ENCODE data around the gene LTBP3. TPM values are rescaled to one million over a fixed set of nuclear protein-coding genes. Genes with fewer than 3 reads are reported as not detected.

Gene LTBP3
- polyA plus RNA-seq, 1 experiment: 77.7 TPM

DNA sequence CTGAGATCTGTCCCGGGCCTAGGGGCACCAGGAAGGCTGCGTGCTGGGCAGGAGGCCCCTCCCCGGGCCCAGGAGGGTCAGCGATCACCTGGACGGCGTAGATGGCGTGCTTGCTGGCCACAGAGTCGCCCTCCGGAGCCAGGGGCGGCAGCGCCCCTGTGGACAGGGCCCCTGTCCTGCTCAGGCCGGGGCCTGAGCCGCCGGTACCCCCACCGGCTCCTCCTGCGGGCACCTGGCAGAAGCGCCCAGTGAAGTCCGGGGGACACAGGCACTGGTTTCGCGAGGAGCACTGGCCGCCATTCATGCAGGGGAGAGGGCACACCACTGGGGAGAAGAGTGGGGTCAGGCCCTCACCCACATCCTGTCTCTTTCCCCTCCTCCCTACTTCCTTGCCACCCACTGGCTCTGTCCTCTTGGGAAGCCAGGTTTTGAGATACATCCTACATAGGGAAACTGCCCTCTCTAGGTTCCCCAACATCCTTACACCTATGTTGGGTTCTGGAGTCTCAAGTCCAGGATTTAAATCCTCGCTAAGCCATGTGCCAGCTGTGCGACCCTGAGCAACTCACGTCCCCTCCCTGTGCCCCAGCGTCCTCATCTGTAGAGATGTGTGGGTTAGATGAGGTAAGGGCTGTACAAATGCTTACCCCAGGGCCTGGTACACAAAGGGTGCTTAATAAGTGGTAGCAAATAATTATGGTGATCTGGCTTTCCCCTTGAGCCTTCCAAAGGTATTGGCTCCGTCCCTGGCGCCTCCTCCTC is 3.9 kb downstream of the LTBP3 start:
- Histone ChIP-seq H3K36me3 (ENCODE audit: control insufficient read depth, insufficient read depth, low read length) (peaks cover 30% of the 10 kb centered on the region), H3K27me3 (ENCODE audit: control insufficient read depth, insufficient read depth, low read length) (no peaks in the 10 kb centered on the region), H3K4me3 (ENCODE audit: low read depth, low read length) (no peak overlapping the region)
- no peak for TF ChIP-seq CTCF (IDR thresholded peaks at IDR 0.05; ENCODE audit: insufficient read depth, low read depth, low read length)
- CTCF ChIA-PET: interaction anchor here (1.0 to 3.4 kb wide), 3 partner anchors 13 to 19 kb away, joined by 6 to 26 read pairs (median 25); partner anchors contain the start of gene FAM89B
- DNase-seq (ENCODE audit: low read depth): no peak
- POLR2A ChIA-PET: no interaction called here

DNA sequence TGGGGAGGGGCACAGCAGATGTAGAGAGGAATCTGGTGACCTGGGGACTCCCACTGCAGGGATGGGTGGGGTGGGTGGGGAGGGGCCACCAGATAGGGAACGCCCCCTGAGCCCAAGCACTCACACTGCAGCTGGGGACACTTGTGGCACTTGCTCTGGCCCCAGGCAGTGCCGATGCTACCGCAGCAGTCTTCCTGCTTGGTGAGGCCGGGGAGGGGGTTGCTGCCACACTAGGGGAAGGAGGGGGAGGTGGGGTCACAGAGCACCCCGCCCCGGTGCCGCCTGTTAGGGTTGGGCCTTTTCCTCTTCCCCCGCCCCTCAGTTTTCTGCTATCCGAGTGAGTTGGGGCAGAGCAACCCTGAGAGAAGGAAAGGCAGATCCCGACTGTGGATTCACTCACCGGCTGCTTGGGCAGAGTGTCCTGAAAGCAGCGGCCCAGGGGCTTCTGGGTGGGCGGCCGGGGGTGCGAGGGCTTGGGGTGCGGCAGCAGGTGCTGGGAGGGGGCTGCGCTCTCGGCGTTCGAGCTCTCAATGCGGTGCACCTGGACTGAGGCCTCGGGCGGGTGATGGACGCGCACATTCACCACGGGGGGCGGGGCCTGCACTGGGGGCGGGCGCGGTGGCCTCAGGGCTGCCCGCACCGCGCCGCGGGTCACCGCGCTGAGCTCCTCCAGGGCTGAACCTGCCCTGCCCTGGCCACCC is 4.7 kb downstream of the LTBP3 start:
- no peak for DNase-seq (ENCODE audit: low read depth)
- POLR2A ChIA-PET: no interaction called here
- CTCF ChIA-PET: interaction anchor here (0.5 to 3.4 kb wide), 2 partner anchors 12 to 173 kb away, joined by 3 to 25 read pairs; no protein-coding TSS in a partner anchor

GRCh38 chr11:65552388-65552951 is 5.7 kb downstream of the LTBP3 start:
- CTCF ChIA-PET: interaction anchor here (0.7 to 3.4 kb wide), 4 partner anchors 11 to 33 kb away, joined by 3 to 25 read pairs (median 4); partner anchors contain the start of gene ZNRD2
- no peaks in the 10 kb centered on the region for H3K27me3 ChIP-seq (ENCODE audit: control insufficient read depth, insufficient read depth, low read length)
- no peak for TF ChIP-seq CTCF (IDR thresholded peaks at IDR 0.05; ENCODE audit: insufficient read depth, low read depth, low read length)
- POLR2A ChIA-PET: no interaction called here
- no peak for DNase-seq (ENCODE audit: low read depth)
- peaks cover 43% of the 10 kb centered on the region for H3K36me3 ChIP-seq (ENCODE audit: control insufficient read depth, insufficient read depth, low read length)
- no peak overlapping the region for H3K4me3 ChIP-seq (ENCODE audit: low read depth, low read length)

More for the DNA sequence above, 4.7 kb downstream of the LTBP3 start:
- no peak overlapping the region for H3K4me3 ChIP-seq (ENCODE audit: low read depth, low read length)
- H3K36me3 ChIP-seq (ENCODE audit: control insufficient read depth, insufficient read depth, low read length): peaks cover 37% of the 10 kb centered on the region
- TF ChIP-seq CTCF (IDR thresholded peaks at IDR 0.05; ENCODE audit: insufficient read depth, low read depth, low read length): no peak
- no peaks in the 10 kb centered on the region for H3K27me3 ChIP-seq (ENCODE audit: control insufficient read depth, insufficient read depth, low read length)

- peak; percentile 53 for TF ChIP-seq CTCF (IDR thresholded peaks at IDR 0.05; ENCODE audit: insufficient read depth, low read depth, low read length)
- Histone ChIP-seq H3K36me3 (ENCODE audit: control insufficient read depth, insufficient read depth, low read length) (peaks cover 47% of the 10 kb centered on the region), H3K4me3 (ENCODE audit: low read depth, low read length) (no peak overlapping the region), H3K27me3 (ENCODE audit: control insufficient read depth, insufficient read depth, low read length) (no peaks in the 10 kb centered on the region)
- CTCF ChIA-PET: interaction anchor here (0.7 to 3.4 kb wide), 7 partner anchors 10 to 34 kb away, joined by 3 to 25 read pairs (median 3); partner anchors contain the start of genes FAM89B, SCYL1 and ZNRD2
- DNase-seq (ENCODE audit: low read depth): no peak
- POLR2A ChIA-PET: no interaction called here
These were observed 6.4 kb downstream of the LTBP3 start for GRCh38 chr11:65551572-65552387.
